Right lobe of liver (tissue), 6 donors: ENCODE measurements around the gene LMF2. TPM values are rescaled to one million over a fixed set of nuclear protein-coding genes. Genes with fewer than 3 reads are reported as not detected.
A peak's percentile ranks its signal among the peaks of the same experiment; 100 is the strongest.

Experiments
- ATAC-seq, 4 donors: fragments of 200-7000 bp; cut with Tn5 transposase; one replicate each; pipeline ENCODE4 v1.9.1; 2020; ENCODE audit warnings: mild to moderate bottlenecking in 4 of 4, moderate library complexity in 4 of 4
- DNase-seq, 3 donors: peaks; one replicate each; pipeline ENCODE4 v3.0.0-alpha.2; 2020
- H3K27ac ChIP-seq, 3 donors: fragments of 200-600 bp; one replicate each; pipeline ENCODE4 v1.8.0; 2022
- H3K27me3 ChIP-seq, 2 donors: fragments of 200-600 bp; one replicate each; pipeline ENCODE4 v1.8.0; 2022
- H3K36me3 ChIP-seq, 4 donors: fragments of 200-600 bp; sonication (generic) in 1 of 4; one replicate each; pipeline versions ENCODE4 v1.5.1 to v1.8.0; 2017 to 2022; ENCODE audit warnings: control low read depth in 1 of 4
- H3K4me1 ChIP-seq, 4 donors: fragments of 200-600 bp; sonication (generic) in 1 of 4; one replicate each; pipeline versions ENCODE4 v1.5.1 to v1.8.0; 2017 to 2022; ENCODE audit warnings: control low read depth in 1 of 4
- H3K4me3 ChIP-seq, 3 donors: fragments of 200-600 bp; one replicate each; pipeline ENCODE4 v1.8.0; 2022
- H3K9me3 ChIP-seq, 4 donors: fragments of 200-600 bp; sonication (generic) in 1 of 4; one replicate each; pipeline versions ENCODE4 v1.5.1 to v1.8.0; 2017 to 2022; ENCODE audit warnings: control low read depth in 1 of 4
- CTCF ChIP-seq, 4 donors: fragments of 200-600 bp in 3 of 4; fragments of 450-650 bp in 1 of 4; IDR thresholded peaks; one replicate each; pipeline versions ENCODE4 v1.5.1 to v1.8.0; 2016 to 2022; ENCODE audit warnings: antibody characterized with exemption in 4 of 4, mild to moderate bottlenecking in 2 of 4
- POLR2A ChIP-seq: fragments of 450-650 bp; IDR thresholded peaks from one replicate; pipeline ENCODE4 v1.6.1; 2017; ENCODE audit warnings: antibody characterized with exemption, mild to moderate bottlenecking
- WGBS: methylation state at CpG from one replicate; pipeline ENCODE4 v1.1.6; 2018; ENCODE audit warnings: low coverage, low lambda C conversion rate; ENCODE audit not compliant: insufficient coverage; ENCODE audit errors: missing lambda C conversion rate; 5-methylcytosine and 5-hydroxymethylcytosine counted together
- intact Hi-C, 2 donors: fragments of 100-400 bp; cut with DNase I; formaldehyde crosslinking; loops; one replicate each; pipeline versions ENCODE4 v1.11.2 to v1.14.1; 2022
- total RNA-seq, 6 experiments: library from RNA; depleted of rRNA in 2 of 6; stranded (reverse); fragments of >200 nt in 2 of 6; fragmentation: NEBNext Ultra II Directional in 3 of 6; extraction: Animal tissue kit (Norgen Biotek cat#: 25700) in 3 of 6; gene quantifications; one replicate each; pipeline versions ENCODE4 v1.1.0 to v1.2.4, GENCODE V29; 2016 to 2023
- donor health status: DM: no; HTN: yes; CAD: no.
- donor health status: DM: no; HTN: no; CAD: no.
- donor health status: DM: no; HTN: no; CAD: no.
- donor health status: DM: no; HTN: yes; CAD: no.
- donor health status: DM: no; HTN: yes; CAD: no.

Gene LMF2
- total RNA-seq, 6 experiments from 2014 or later = 33.2 to 47.6 (median 41.7) TPM

GRCh38 chr22:50476868-50477267 lies 30.6 kb downstream of the LMF2 start:
- Histone ChIP-seq H3K4me1 (peaks cover 0 to 19% (median 4%) of the 10 kb centered on the region in 4 donors), H3K36me3 (no peaks in the 10 kb centered on the region), H3K27ac (no peak overlapping the region), H3K27me3 (no peaks in the 10 kb centered on the region), H3K9me3 (no peaks in the 10 kb centered on the region), H3K4me3 (no peak overlapping the region)
- TF ChIP-seq POLR2A = no peak
- intact Hi-C loops = no loop called here
- DNase-seq (no peak), ATAC-seq (no peak)
- 72% methylated on average over 6 of the region's 7 CpGs for WGBS

- peak overlapping the region in 1 of 3 donors; percentile 75 for H3K4me3 ChIP-seq
- peaks cover 0 to 17% (median 4%) of the 10 kb centered on the region in 4 donors for H3K4me1 ChIP-seq
- 84% methylated on average over 6 of the region's 6 CpGs for WGBS
- H3K36me3 ChIP-seq = no peaks in the 10 kb centered on the region
- no peak for DNase-seq
- TF ChIP-seq CTCF (IDR thresholded peaks at IDR 0.05) (no peak), POLR2A (no peak)
- no peak for ATAC-seq
- no peak overlapping the region for H3K27ac ChIP-seq
- H3K27me3 ChIP-seq = no peaks in the 10 kb centered on the region
- intact Hi-C loops = no loop called here
- no peaks in the 10 kb centered on the region for H3K9me3 ChIP-seq
Measured at GRCh38 chr22:50475652-50476002, 31.9 kb downstream of the LMF2 start.

- intact Hi-C loops = no loop called here
- DNase-seq (peak; percentile 95 to 96 (median 96)), ATAC-seq (peak; percentile 96 to 99 (median 98))
- H3K27me3 ChIP-seq = no peaks in the 10 kb centered on the region
- H3K4me1 ChIP-seq = peaks cover 0 to 17% (median 4%) of the 10 kb centered on the region in 4 donors
- WGBS = 0% methylated on average over 19 of the region's 97 CpGs
- no peaks in the 10 kb centered on the region for H3K9me3 ChIP-seq
- TF ChIP-seq POLR2A = peak; percentile 77
- TF ChIP-seq CTCF (IDR thresholded peaks at IDR 0.05) = no peak
- H3K4me3 ChIP-seq = peak within 1 kb of the TSS; percentile 74 to 76 (median 75)
- no peaks in the 10 kb centered on the region for H3K36me3 ChIP-seq
- H3K27ac ChIP-seq = peak within 1 kb of the TSS in 2 of 3 donors; percentile 44 to 72
Measured at GRCh38 chr22:50474710-50475651, 32.5 kb downstream of the LMF2 start, which contains the start of gene SBF1. Gene SBF1 (minus strand): TSS chr22:50475035. CDS start chr22:50474840, 195 bp downstream.

- Histone ChIP-seq H3K4me1 (peaks cover 0 to 17% (median 4%) of the 10 kb centered on the region in 4 donors), H3K36me3 (no peaks in the 10 kb centered on the region), H3K9me3 (no peaks in the 10 kb centered on the region), H3K27ac (peak overlapping the region in 1 of 3 donors; percentile 47), H3K27me3 (no peaks in the 10 kb centered on the region), H3K4me3 (peak overlapping the region; percentile 74 to 76 (median 75))
- DNase-seq (no peak), ATAC-seq (peak; percentile 14 to 46 (median 34))
- TF ChIP-seq CTCF (IDR thresholded peaks at IDR 0.05) = no peak
- no peak for TF ChIP-seq POLR2A
- WGBS = 0% methylated on average over 20 of the region's 62 CpGs
- intact Hi-C loops = no loop called here
Measured at GRCh38 chr22:50473855-50474671, 33.4 kb downstream of the LMF2 start.
